GM18867 (cell line): ENCODE measurements around the gene REM1.
"Not testable (repeated sequence)": the region's sequence is repeated elsewhere in the genome, so short reads cannot be mapped to it uniquely, and the experiment has no call there.

ENCODE experiments used
- ATAC-seq: cut with Tn5 transposase; IDR thresholded peaks from one replicate; pipeline ENCODE4 v1.9.1; 2021; ENCODE audit warnings: mild to moderate bottlenecking, moderate library complexity; ENCODE audit not compliant: unreplicated experiment

The REM1 gene

DNA sequence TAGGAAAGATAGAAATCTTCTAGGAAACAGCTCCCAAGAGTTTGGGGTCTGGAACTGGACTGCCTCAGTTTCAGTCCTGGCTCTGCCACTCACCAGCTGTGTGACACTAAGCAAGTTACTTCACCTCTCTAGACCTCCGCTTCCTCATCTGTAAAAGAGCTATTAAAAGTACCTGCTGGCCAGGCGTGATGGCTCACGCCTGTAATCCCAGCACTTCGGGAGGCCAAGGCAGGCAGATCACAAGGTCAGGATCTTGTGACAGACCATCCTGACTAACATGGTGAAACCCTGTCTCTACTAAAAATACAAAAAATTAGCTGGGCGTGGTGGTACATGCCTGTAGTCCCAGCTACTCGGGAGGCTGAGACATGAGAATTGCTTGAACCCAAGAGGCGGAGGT is 46.2 kb downstream of the REM1 start:
- not testable (repeated sequence) for ATAC-seq

GRCh38 chr20:31522731-31523130 is 47.6 kb downstream of the REM1 start:
- ATAC-seq = no peak

GRCh38 chr20:31523361-31524283 is 48.5 kb downstream of the REM1 start:
- ATAC-seq = no peak

DNA sequence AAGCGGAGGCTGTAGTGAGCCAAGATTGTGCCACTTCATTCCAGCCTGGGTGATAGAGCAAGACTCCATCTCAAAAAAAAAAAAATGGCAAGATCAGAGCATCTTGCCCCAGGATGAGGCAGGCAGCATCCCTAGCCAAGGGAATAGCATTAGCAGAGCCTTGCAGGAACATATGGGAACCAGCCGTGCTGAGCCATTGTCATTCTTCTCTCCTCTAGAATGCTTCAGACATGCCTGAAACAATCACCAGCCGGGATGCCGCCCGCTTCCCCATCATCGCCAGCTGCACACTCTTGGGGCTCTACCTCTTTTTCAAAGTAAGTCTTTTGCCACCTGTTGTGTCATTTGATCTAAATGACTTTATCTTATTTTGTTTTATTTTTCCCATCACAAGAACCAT is 52.2 kb downstream of the REM1 start:
- no peak for ATAC-seq
